Fibroblast of lung (primary cell): Measurements from ENCODE around the gene COL9A3.

Source experiments
- CTCF ChIP-seq, 2 donors: IDR thresholded peaks in 1 of 2; conservative IDR thresholded peaks in 1 of 2; 1 replicate in 1 of 2; 2 replicates in 1 of 2; pipeline ENCODE4 v1.5.1; 2011 to 2012; ENCODE audit warnings: low read length in 2 of 2, control low read depth in 1 of 2, inconsistent platforms in 1 of 2, low read depth in 1 of 2, mild to moderate bottlenecking in 1 of 2
- EZH2 ChIP-seq: IDR thresholded peaks from 2 replicates; pipeline ENCODE4 v1.5.1; 2012; ENCODE audit warnings: low read length, control low read depth, mild to moderate bottlenecking; ENCODE audit errors: missing control alignments

- TF ChIP-seq CTCF (conservative IDR thresholded peaks at IDR 0.05 in 1 of 2, IDR thresholded peaks at IDR 0.05 in 1 of 2; ENCODE audit: low read depth in 1 of 2, low read length in 2 of 2) (no peak), EZH2 (no peak)
Measured at GRCh38 chr20:62834967-62835730, 18.3 kb downstream of the COL9A3 start.
